Measurements from ENCODE around the gene STPG3.

The STPG3 gene

GRCh38 chr9:137222190-137223077 is 28.7 kb upstream of the STPG3 start, which contains the start of gene RNF208:
Gene RNF208, minus strand, starts transcription at chr9:137222240. Its CDS starts 1,028 bp downstream, at chr9:137221212.
- peak within 1 kb of the TSS; percentile 78 for H3K4me3 ChIP-seq (ENCODE audit: low read length)
- DNase-seq, result no peak
- no peaks in the 10 kb centered on the region; the same call in 1 of the 2 replicates for H3K27me3 ChIP-seq (replicated peaks; ENCODE audit: insufficient read depth, low read length)
- H3K9me3 ChIP-seq (replicated peaks; ENCODE audit: insufficient read depth, low read length), result no peaks in the 10 kb centered on the region
- no peaks in the 10 kb centered on the region for H3K79me2 ChIP-seq (ENCODE audit: low read length)
- H3K36me3 ChIP-seq (replicated peaks; ENCODE audit: insufficient read depth, low read length), result no peaks in the 10 kb centered on the region
- TF ChIP-seq EZH2phosphoT487 (IDR thresholded peaks at IDR 0.05; ENCODE audit: low read length), result no peak
- TF ChIP-seq EZH2 (optimal IDR thresholded peaks at IDR 0.05; ENCODE audit: low read depth, low read length), result no peak
- TF ChIP-seq, protein P1, sequence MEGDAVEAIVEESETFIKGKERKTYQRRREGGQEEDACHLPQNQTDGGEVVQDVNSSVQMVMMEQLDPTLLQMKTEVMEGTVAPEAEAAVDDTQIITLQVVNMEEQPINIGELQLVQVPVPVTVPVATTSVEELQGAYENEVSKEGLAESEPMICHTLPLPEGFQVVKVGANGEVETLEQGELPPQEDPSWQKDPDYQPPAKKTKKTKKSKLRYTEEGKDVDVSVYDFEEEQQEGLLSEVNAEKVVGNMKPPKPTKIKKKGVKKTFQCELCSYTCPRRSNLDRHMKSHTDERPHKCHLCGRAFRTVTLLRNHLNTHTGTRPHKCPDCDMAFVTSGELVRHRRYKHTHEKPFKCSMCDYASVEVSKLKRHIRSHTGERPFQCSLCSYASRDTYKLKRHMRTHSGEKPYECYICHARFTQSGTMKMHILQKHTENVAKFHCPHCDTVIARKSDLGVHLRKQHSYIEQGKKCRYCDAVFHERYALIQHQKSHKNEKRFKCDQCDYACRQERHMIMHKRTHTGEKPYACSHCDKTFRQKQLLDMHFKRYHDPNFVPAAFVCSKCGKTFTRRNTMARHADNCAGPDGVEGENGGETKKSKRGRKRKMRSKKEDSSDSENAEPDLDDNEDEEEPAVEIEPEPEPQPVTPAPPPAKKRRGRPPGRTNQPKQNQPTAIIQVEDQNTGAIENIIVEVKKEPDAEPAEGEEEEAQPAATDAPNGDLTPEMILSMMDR (IDR thresholded peaks at IDR 0.05; ENCODE audit: low read length), result no peak
- no peaks in the 10 kb centered on the region for H3K9me2 ChIP-seq (replicated peaks; ENCODE audit: insufficient read depth, low read length)
- H3K27ac ChIP-seq (ENCODE audit: low read length), result peak within 1 kb of the TSS; percentile 32; the same call in 1 of the 2 replicates
- H2AFZ ChIP-seq (ENCODE audit: low read length), result peak within 1 kb of the TSS; percentile 56
- H3K9ac ChIP-seq (ENCODE audit: low read length), result peak within 1 kb of the TSS; percentile 59; the same call in 1 of the 2 replicates
- H3K4me1 ChIP-seq (ENCODE audit: low read length), result peaks cover 9% of the 10 kb centered on the region; the same call in 1 of the 2 replicates
- no peaks in the 10 kb centered on the region for H4K20me1 ChIP-seq (ENCODE audit: insufficient read depth, low read length)
- no peaks in the 10 kb centered on the region; the same call in 1 of the 2 replicates for H3F3A ChIP-seq (ENCODE audit: insufficient read depth, low read length)
- peak within 1 kb of the TSS; percentile 97 for H3K4me2 ChIP-seq (ENCODE audit: low read depth, low read length)

DNA sequence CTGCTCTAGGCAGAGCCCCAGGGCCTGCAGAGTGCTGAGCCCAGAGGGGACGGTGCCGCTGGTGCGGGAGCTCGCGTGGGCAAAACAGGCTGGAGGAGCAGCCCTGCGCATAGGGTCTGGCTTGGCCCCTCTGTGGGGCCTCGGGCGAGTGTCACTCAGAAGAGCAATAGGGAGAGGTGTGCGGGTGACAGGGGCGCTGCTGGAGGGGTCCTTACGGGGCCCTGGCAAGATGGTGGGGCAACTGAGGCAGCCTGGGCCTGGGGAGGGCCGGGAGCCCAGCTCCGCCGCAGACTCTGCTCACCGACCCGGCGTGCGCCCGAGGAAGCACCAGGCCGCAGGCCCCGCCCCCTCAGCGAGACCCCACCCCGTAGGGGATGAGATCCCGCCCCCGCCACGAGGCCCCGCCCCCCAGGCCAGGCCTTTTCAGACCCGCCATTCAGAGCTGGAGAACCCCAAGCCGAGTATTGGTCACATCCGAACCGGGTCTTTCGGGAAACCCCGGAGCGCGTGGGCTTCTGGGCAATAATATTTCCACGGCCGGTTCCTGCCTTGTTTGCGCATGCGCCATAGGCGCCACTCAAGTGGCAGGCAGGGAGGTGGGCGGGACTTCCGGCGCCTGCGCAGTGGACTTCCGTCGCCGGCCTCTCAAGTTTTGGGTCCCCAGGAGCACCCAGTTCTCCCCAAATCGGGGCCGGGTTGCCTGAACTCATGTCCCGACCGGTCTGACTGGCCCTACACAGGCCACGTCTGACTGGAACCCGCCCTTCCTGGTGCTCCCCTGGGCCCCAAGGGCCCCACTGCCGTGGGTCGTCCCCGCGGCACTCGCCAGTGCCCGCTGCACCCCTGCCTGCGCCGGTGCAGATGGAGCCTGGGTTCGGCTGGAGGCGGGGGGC is 27.8 kb upstream of the STPG3 start:
- H3K27ac ChIP-seq (ENCODE audit: low read length), result peak overlapping the region; percentile 32; the same call in 1 of the 2 replicates
- no peaks in the 10 kb centered on the region; the same call in 1 of the 2 replicates for H3F3A ChIP-seq (ENCODE audit: insufficient read depth, low read length)
- peak overlapping the region; percentile 97 for H3K4me2 ChIP-seq (ENCODE audit: low read depth, low read length)
- H3K36me3 ChIP-seq (replicated peaks; ENCODE audit: insufficient read depth, low read length), result no peaks in the 10 kb centered on the region
- peak overlapping the region; percentile 85 for H3K9ac ChIP-seq (ENCODE audit: low read length)
- H3K27me3 ChIP-seq (replicated peaks; ENCODE audit: insufficient read depth, low read length), result peaks cover 3% of the 10 kb centered on the region
- peak; percentile 99 for DNase-seq
- no peaks in the 10 kb centered on the region for H4K20me1 ChIP-seq (ENCODE audit: insufficient read depth, low read length)
- peaks cover 9% of the 10 kb centered on the region; the same call in 1 of the 2 replicates for H3K4me1 ChIP-seq (ENCODE audit: low read length)
- H3K4me3 ChIP-seq (ENCODE audit: low read length), result peak overlapping the region; percentile 78
- no peaks in the 10 kb centered on the region for H3K79me2 ChIP-seq (ENCODE audit: low read length)
- no peaks in the 10 kb centered on the region for H3K9me3 ChIP-seq (replicated peaks; ENCODE audit: insufficient read depth, low read length)
- H2AFZ ChIP-seq (ENCODE audit: low read length), result peak overlapping the region; percentile 91
- TF ChIP-seq EZH2 (optimal IDR thresholded peaks at IDR 0.05; ENCODE audit: low read depth, low read length) (no peak), EZH2phosphoT487 (IDR thresholded peaks at IDR 0.05; ENCODE audit: low read length) (no peak)
- no peaks in the 10 kb centered on the region for H3K9me2 ChIP-seq (replicated peaks; ENCODE audit: insufficient read depth, low read length)

- Histone ChIP-seq H3K79me2 (ENCODE audit: low read length) (no peaks in the 10 kb centered on the region), H3K9ac (ENCODE audit: low read length) (peak within 1 kb of the TSS; percentile 85), H2AFZ (ENCODE audit: low read length) (peak within 1 kb of the TSS; percentile 91), H3K4me3 (ENCODE audit: low read length) (peak within 1 kb of the TSS; percentile 78), H3K4me2 (ENCODE audit: low read depth, low read length) (peak within 1 kb of the TSS; percentile 77), H3F3A (ENCODE audit: insufficient read depth, low read length) (no peaks in the 10 kb centered on the region; the same call in 1 of the 2 replicates), H3K9me2 (replicated peaks; ENCODE audit: insufficient read depth, low read length) (no peaks in the 10 kb centered on the region), H3K36me3 (replicated peaks; ENCODE audit: insufficient read depth, low read length) (no peaks in the 10 kb centered on the region), H3K9me3 (replicated peaks; ENCODE audit: insufficient read depth, low read length) (no peaks in the 10 kb centered on the region), H3K27ac (ENCODE audit: low read length) (no peak within 1 kb of the TSS), H4K20me1 (ENCODE audit: insufficient read depth, low read length) (no peaks in the 10 kb centered on the region), H3K27me3 (replicated peaks; ENCODE audit: insufficient read depth, low read length) (peaks cover 21% of the 10 kb centered on the region), H3K4me1 (ENCODE audit: low read length) (peaks cover 9% of the 10 kb centered on the region; the same call in 1 of the 2 replicates)
- TF ChIP-seq, protein P1 (IDR thresholded peaks at IDR 0.05; ENCODE audit: low read length), result no peak
- TF ChIP-seq EZH2phosphoT487 (IDR thresholded peaks at IDR 0.05; ENCODE audit: low read length), result no peak
- TF ChIP-seq EZH2 (optimal IDR thresholded peaks at IDR 0.05; ENCODE audit: low read depth, low read length), result no peak
- DNase-seq, result no peak
Measured at GRCh38 chr9:137224830-137225694, 26.0 kb upstream of the STPG3 start, which contains the start of gene CYSRT1. Gene CYSRT1, plus strand, starts transcription at chr9:137225174. Its CDS starts 448 bp downstream, at chr9:137225622.

Measured in MM.1S (cell line).